ENCODE measurements around the gene RGS17.
"Not testable (repeated sequence)": the region's sequence is repeated elsewhere in the genome, so short reads cannot be mapped to it uniquely, and the experiment has no call there.

Gene RGS17

DNA sequence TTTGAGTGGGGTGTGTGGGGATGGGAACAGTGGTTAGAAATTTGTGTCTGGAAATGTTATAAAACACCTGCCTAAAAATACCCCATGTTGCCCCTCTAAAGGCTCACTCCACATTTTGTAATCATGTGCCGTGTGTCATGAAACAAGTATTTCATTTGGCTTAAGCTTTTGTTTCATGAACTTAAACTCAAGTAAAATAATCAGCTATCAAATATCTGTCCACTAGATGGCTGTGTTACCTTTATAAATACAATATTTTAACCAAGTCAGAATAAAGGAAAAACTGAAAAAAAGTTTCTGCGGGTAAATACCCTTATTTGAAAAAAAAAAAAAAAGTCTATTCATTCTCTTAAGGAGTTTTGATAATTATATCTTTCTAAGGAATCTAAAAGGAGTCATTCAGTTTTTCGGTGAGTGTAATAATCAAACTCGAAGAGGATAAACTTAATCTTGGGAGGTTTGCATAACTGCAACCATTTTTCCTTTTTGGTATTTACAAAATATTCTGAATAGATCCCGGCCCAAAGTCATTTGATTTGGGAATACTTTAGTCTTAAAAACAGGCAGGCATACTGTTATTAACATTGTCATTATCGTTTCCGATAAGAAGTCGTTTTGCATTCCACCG, 98.7 kb downstream of the RGS17 start:
- DNase-seq (ENCODE audit: low read depth) = peak; percentile 74

GRCh38 chr6:153031335-153031955, 99.6 kb downstream of the RGS17 start:
- peak; percentile 49 for DNase-seq (ENCODE audit: low read depth)

DNA sequence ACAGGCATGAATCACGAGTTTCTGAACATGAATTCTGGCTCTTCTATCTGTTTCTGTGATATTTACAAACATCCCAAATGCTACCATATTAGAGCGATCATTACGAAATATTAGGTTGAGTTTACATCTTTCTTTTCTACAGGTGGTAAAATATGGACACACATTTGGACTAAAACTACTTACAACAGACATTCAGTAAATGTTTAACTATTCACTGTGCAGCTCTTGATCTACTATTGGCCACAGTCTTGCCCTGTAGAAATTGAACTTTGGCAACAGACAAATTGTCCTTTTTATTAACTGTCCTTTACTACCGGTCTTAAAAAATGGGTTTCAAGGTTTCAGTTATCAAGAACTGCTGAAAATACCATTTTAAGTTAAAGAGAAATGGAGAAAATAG, 102.1 kb downstream of the RGS17 start:
- no peak for DNase-seq (ENCODE audit: low read depth)

- no peak for DNase-seq (ENCODE audit: low read depth)
Observed at GRCh38 chr6:153028286-153028685, 102.8 kb downstream of the RGS17 start.

DNA sequence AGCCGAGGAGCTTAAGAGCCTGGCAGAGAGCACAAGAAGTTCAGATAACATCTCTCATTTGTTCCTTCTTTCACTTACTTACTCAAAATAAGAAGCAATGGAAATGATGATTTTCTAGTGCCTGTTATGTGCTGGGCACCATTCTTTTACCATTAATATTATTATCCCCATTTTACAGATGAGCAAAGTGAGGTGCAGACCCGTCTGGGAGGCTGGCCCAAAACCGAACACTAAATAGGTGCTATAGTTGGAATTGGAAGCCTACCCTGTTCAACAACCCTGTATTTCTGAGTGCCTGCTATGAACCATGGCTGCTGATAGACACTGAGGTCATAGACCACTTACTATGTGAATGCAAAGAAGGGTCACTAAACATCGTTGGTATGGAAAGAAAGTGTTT, 103.6 kb downstream of the RGS17 start:
- no peak for DNase-seq (ENCODE audit: low read depth)

- DNase-seq (ENCODE audit: low read depth) = no peak
Observed at GRCh38 chr6:153024709-153025017, 106.4 kb downstream of the RGS17 start.

DNA sequence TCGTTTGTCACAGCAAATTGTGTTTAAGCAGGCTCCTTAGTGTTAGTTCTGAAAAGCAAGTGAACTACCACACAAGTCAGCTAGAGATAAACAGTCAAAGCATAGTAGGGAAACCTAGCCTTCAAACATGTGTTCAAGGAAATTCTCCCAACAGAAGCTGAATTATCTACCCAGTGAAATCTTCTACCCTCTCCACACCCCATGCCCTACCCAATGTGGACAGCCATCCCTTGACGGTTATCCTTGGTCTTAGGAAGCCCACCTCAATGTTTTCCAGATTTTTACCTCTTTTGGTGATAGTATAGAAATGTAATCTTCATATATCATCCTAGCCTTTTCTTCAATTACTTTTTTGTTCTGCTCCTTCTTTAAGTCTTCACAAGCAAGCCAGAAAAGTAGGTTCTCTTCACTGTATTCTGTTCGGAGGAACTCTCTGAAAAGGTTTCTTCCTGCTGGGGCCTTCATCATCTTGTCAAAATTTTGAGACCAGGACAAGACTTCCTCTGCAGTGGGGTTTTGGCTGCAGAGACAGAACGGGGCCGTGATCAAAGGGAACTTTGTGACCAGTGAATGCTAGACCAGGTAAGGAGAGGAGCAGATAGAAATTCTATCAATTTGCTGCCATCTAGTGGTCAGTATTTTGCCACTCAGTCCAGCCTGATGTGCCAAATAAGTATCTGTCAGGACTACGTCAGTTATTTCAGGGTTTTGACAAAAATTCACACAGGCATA, 106.9 kb downstream of the RGS17 start:
- peak; percentile 65 for DNase-seq (ENCODE audit: low read depth)

DNA sequence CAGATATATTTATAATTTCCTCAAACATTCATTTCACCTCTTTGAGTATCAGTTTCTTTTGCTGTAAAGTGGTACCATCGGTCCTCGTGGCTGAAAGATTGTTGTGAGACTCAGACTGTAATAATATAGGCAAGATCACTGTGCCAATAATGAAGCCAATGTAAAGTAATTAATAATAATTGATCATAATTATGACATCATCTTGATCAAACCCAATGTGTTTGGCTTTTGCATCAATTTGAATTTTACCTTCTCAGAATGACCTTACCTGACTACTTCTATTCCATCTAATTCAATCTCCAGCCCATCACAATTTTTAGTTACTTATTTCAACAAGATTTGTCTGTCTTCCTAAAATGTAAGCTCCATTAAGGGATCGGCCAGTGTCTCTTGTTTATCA, 112.7 kb downstream of the RGS17 start:
- no peak for DNase-seq (ENCODE audit: low read depth)

- no peak for DNase-seq (ENCODE audit: low read depth)
Observed at GRCh38 chr6:153016846-153017245, 114.2 kb downstream of the RGS17 start.

GRCh38 chr6:153015094-153015640, 115.9 kb downstream of the RGS17 start:
- no peak for DNase-seq (ENCODE audit: low read depth)

DNA sequence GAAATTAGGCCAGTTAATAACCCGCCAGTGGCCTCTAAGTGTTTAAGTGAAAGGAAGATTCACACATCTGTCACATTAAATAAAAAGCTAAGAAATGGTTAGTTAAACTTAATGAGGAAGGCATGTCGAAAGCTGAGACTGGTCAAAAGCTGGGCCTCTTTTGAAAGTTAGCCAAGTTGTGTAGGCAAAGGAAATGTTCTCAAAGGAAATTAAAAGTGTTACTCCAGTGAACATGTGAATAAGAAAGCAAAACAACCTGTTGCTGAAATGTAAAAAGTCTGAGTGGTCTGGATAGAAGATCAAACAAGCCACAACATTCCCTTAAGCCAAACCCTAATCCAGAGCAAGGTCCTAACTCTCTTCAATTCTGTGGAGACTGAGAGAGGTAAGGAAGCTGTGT, 117.6 kb downstream of the RGS17 start:
- no peak for DNase-seq (ENCODE audit: low read depth)

- DNase-seq (ENCODE audit: low read depth) = no peak
Observed at GRCh38 chr6:153012856-153013255, 118.2 kb downstream of the RGS17 start.

- no peak for DNase-seq (ENCODE audit: low read depth)
Observed at GRCh38 chr6:153003366-153003690, 127.8 kb downstream of the RGS17 start.

DNA sequence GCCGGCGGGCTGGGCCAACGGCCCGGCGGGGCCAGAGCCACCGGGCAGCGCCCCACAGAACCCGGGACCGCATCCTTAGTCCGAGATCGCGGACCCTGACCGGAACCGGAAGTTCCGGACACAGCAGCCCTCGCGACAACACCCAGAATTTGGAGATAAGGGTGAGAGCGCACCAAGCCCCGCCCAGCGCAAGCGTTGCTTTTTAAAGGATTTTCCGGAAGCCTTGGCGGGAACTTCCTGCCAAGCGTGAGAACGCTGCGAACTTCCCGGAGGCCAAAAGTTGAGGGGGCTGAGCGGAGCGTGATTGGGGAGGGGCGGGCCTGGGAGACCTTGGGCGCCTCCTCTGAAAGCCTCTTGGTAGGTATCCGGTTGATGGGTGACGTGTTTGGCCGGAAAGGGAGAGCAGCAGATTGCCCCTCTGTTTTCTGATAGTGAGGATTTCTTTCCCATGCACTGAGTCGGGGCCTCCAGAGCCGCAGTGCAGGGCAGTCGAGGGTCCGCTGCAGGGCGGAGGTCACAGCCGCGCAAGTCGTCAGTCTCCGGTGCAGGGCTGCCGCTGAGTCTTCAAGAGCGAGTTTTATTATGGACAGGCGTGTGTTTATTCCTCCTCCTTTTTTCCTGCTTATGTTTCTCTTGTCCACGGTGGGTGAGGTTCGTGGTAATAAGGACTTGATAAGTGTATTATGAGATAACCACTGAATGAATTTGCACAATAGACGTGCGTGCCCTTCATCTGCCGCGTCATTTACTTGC, 128.3 kb downstream of the RGS17 start, which contains the start of gene MTRF1L:
Gene MTRF1L, minus strand, starts transcription at position 97 of the 753 bp plus-strand sequence. Its CDS starts 24 bp downstream, at position 73.
- peak; percentile 96 for DNase-seq (ENCODE audit: low read depth)

DNA sequence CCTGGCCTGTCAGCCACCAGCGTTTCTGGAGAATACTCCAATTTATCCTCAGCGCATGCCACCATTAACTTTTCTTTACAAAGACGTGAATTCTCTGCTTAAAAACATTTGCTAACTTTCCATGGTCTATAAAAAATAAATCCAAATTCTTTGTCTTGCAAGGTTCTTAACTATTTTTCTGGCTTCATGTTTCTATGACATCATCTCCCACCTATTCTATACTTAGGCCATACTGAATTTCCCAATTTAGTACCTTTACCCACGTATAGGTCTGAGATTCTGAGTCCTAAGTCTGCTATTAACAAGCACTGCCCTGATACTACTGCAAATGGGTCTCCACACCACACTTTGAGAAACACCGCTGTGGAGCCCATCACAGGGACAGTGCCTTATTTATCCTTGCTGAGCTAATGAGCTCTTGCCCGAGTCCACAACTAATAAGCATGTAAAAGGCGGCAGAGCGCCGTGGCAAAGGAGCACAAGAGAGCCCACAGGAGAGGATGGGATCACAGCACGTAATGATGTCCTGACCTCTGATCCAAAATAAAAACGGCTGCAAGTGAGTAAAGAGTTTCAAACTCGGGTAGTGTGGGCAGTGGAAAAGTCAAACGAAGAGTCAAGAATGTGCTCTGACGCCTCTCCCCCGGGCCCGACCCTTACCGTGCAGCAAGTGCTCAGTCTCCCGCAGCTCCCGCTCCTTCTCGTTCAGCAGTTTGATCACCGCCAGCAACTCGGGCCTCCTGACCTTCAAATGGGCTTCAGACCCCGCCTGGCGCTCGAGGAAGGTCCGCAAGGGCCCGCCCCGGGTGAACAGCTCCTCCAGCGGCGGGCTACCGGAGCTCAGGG, 129.1 kb downstream of the RGS17 start:
- DNase-seq (ENCODE audit: low read depth) = peak; percentile 28

DNA sequence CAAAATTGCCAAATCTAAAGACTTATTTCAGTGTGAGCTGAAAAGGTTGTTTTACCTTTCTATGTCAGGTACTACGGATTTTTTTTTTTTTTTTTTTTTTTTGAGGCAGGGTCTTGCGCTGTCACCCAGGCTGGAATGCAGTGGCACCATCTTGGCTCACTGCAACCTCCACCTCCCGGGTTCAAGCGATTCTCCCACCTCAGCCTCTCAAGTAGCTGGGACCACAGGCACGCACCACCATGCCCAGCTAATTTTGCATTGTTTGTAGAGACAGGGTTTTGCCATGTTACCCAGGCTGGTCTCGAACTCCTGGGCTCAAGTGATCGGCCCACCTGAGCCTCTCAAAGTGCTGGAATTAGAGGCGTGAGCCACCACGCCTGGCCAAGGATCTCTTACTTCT, 130.3 kb downstream of the RGS17 start:
- DNase-seq (ENCODE audit: low read depth) = not testable (repeated sequence)

DNA sequence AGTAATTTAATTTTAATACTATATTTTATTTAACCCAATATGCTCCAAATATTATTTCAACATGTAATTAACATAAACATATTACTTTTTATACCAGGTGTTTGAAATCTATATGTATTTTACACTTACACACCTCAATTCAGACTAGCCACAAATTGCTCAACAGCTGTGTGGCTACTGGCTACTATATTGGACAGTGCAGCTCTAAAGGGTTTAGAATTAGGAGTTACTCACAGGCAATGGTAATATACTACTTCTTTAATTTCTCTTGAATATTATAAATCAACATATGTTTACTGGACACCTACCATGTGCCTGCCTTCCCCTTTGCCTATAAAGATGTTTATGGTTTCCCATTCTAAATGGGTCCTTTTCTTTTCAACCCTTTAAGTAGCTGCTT, 130.8 kb downstream of the RGS17 start:
- DNase-seq (ENCODE audit: low read depth) = no peak

DNA sequence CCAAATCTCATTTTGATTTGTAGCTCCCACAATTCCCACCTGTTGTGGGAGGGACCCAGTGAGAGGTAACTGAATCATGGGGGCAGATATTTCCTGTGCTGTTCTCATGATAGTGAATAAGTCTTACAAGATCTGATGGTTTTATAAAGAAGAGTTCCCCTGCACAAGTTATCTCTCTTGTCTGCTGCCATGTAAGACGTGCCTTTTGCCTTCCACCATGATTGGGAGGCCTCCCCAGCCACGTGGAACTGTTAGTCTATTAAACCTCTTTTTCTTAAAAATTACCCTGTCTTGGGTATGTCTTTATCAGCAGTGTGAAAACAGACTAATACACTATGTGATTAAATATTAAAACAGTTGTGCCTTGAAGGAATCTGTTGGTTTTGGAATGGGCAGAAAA, 131.5 kb downstream of the RGS17 start:
- DNase-seq (ENCODE audit: low read depth) = not testable (repeated sequence)

- DNase-seq (ENCODE audit: low read depth) = no peak
Observed at GRCh38 chr6:152993847-152994246, 137.2 kb downstream of the RGS17 start.

- no peak for DNase-seq (ENCODE audit: low read depth)
Observed at GRCh38 chr6:152993431-152993830, 137.7 kb downstream of the RGS17 start.

DNA sequence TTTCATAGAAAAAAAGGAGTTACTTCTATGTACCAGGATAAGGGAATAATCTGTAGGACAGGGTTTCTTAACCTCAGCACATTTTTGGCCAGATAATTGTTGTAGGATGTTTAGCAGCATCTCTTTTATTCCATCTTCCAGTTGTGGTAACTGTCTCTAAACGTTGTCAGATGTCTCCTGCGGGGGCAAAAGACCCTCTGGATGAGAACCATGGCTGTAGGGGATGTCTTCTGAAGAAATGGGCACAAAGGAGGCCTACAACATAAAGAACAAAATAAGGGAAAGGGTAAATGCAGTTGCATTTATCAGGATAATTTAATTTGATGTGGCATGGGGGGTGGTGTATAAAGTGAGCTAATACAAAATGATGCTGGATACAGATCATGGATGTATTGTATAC, 144.1 kb downstream of the RGS17 start:
- no peak for DNase-seq (ENCODE audit: low read depth)

DNA sequence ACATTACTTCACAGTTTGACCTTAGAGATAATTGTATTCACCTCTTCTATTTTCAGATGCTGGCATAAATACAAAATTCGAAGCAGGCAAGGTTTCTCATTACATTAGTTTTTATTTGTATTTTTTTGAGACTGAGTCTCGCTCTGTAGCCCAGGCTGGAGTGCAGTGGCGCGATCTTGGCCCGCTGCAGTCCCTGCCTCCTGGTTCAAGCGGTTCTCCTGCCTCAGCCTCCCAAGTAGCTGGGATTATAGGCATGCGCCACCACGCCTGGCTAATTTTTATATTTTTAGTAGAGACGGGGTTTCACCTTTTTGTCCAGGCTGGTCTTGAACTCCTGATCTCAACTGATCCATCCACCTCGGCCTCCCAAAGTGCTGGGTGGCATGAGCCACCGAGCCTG, 145.8 kb downstream of the RGS17 start:
- DNase-seq (ENCODE audit: low read depth) = not testable (repeated sequence)
